Measurements from ENCODE around the gene CDH16.
A peak's percentile ranks its signal among the peaks of the same experiment; 100 is the strongest.
"Not testable (repeated sequence)": the region's sequence is repeated elsewhere in the genome, so short reads cannot be mapped to it uniquely, and the experiment has no call there.

Gene CDH16

DNA sequence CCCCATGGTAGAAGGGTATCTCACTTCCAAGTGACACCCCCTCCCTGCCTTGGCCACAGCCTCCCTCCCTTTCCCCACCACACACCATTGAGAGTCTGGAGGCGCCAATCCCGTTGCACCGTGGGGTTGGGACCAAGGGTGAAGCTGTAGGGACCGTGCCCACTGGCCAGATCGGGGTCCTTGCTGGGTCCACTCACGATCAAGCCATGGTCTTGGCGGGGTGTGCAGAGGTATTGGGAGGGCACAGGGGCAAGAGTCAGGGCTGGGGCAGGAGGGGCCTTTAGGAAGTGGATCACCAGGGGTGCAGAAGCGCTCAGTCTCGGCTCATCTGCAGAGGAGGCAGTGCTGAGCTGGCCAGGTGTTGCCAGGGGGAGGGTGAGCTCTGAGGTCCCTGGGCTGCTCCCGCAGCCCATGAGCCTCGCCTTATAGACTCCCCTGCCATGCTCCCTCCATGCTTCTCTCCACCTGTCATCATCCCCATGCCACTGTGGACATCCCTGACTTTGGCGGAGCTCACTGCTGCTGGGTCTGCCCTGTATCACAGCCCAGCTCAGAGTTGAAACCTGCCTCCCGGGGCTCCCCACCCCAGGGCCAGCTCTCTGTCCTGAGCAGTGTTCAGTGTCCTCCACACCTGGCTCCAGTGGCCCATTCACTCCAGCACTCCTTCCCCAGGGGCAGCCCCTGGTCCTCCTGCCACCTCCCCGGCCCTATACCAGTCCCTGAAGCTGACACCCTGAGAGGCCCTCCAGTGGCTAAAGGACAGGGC lies 8.3 kb downstream of the CDH16 start:
- DNase-seq: no peak

DNA sequence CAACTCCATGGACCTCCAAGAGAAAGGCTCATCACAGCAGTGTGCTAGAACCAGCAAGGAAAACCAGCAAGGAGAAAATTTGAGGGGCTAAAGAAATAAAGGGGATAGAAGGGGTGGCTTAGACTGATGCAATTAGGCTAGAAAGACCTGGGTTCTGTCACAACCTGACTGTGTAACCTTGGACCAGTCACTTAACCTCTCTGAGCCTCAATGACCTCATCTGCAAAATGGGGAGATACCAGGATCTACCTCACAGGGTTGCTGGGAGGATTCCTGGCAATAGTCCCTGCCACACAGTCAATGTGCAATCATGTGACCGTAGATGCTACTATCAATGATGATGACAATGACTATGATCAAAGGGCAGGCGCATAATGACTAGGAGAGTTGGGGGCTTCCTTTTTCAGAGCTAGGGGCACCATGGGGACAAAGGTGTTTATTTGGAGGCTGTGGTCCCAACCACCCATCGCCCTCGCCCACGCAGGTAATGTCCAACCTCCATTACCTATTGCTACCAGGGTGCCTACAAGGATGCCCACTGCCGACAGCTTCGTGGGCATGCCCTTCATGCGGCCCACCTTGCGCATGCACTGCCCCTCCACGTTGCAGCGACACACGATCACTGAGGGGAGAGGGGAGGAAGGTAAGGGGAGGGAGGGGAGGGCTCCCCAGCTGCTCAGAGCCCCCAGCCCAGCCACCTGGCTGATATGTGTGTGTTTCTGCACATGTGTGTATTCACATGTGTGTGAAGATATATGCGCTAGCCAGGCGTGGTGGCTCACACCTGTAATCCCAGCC lies 9.7 kb downstream of the CDH16 start:
- DNase-seq: no peak

DNA sequence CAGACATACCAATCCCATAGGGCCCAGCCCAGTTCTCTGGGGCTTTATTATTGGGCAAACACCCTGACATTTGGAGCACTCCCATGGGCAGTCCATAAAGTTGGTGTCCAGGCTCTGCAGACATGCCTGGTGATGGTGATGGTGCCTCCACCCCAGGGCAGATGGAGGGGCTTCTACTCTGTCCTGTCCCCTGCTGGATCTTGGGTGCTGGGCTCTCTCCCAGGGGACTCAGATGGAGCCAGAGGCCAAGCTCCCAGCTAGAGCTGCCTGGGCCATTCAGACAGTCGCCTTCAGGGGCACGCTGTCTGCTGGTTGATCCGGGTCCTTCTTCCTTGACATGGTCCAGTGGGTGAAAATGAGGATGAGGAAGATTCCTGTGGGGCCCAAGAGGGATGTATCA lies 10.6 kb downstream of the CDH16 start:
- DNase-seq: no peak

GRCh38 chr16:66906916-66907836 lies 11.5 kb downstream of the CDH16 start:
- no peak for DNase-seq

GRCh38 chr16:66905633-66906539 lies 12.8 kb downstream of the CDH16 start:
- peak; percentile 17 for DNase-seq

GRCh38 chr16:66904846-66905632 lies 13.6 kb downstream of the CDH16 start:
- no peak for DNase-seq

- DNase-seq: no peak
Measured at GRCh38 chr16:66904428-66904845, 14.2 kb downstream of the CDH16 start.

GRCh38 chr16:66903544-66904427 lies 14.9 kb downstream of the CDH16 start:
- DNase-seq: no peak

DNA sequence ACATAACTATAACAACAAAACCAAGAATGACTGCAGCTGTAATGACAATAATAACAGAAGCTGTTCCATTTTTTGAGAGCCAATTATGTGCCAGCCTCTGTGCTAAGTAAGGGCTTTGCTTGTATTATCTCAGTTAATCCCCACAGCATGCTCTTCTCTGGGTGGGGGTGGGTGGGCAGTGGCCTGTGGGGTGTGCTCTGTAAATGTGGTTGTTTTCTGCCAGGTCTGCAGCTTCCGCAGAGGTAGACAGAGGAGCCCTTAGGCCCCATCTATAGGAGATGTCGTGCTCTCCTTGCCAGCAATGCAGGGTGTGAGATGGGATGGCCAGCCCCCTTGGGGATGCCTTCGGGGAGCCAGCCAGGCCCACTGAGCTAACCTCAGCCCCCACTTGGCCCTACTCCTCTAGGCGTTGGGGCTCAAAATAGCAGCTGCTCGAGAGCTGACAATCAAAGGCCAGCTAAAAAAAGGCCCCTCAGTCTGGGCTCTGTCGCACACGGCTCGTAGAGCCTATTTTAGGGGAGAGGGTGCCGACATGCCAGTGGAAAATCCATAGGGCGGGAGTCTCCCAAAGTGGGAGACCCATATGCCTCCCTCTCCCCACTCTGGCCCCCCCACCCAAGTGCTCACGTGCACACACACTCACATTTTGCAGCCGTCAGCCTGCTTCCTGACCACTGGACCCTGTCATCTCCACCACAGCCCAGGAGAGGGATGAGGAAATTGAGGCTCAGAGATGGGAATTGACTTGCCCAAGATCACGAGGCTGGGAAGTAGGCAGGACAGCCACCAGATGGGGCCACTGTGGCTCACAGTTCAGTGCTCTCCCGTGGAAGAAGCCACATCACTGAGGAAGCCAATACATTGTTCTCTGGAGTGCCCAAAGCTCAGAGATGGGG lies 15.8 kb downstream of the CDH16 start:
- no peak for DNase-seq

DNA sequence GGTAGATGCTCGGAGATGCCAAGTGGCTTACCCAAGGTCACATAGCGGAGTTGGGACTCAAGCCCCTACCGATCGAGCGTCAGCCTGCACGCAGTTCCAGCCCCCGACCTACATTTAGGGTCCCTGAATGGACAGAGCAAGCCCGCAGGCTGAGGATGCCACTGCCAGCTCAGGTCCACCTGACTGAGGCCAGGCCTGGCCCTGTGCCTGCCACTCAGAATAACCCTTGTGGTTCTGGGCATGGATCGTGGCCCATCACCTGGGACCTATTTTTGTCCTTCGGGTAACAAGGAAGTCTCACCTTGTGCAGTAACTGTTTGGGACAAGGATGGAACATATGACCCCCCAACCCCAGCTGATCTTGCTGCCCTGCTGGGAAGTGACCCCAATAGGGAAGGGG lies 17.1 kb downstream of the CDH16 start:
- no peak for DNase-seq

DNA sequence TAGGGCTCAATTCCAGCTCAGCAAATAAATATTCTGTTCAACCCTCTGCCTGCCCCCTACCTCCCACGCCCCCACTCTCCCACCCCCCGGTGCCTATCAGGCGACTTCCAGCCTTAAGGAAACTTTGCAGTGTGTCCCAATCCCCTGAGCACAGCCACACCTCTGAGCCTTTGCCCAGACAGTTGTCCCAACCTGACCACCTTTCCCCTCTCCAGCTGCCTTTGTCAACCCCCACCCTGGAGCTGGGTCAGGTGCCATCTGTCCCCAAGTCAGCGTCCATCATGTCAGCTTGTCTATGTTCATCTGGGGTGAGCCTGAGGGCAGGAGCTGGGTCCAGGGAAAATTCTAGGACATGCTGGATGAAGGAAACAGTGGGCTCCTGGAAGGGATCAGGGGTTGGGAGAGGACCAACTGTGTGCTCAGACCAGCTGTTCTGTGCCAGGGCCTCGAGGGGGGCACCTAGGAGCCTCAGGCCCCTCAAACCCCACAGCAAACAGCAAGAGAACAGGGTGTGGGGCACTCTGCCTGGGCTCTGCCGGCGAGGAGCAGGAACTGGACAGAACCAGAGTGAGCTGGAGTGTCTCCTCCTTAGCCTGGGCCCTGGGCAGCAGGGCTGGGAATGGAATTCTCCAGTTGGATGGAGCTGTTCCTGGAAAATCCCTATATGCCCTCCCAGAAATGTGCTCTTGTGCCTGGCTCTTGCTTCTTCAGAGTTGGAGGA lies 17.8 kb downstream of the CDH16 start:
- no peak for DNase-seq

- DNase-seq: peak; percentile 72
Measured at GRCh38 chr16:66899945-66900710, 18.6 kb downstream of the CDH16 start.

DNA sequence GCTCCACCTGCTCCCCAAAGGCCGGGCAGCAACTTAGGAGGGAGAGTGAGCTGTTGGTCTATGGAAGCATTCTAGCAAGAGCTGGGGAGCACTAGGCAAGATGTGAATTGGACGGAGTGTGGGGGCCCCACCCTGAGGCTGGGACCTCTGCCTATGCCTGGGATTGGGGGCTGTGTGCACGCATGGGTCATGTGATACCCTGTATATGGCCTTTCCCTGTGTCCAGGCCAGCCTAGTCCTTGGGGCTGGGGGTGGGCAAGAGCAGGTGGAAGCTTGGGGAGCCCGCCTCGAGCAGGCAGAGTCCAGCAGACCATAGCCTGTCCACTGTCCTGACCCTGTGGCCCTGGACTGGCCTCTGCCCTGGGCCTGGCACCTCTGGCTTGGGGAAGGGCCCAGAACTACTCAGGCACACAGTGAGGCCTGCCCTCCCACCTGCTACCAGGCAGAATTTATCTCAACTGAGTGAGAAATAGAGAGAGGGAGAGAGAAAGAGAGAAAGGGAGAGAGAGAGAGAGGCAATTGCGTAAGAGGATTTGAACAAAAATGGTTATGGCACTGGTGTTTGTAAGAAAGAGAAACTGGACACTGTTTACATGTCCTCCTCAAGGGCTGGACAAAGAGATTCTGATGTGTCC lies 19.3 kb downstream of the CDH16 start:
- DNase-seq: no peak

GRCh38 chr16:66898933-66899309 lies 19.8 kb downstream of the CDH16 start:
- no peak for DNase-seq

DNA sequence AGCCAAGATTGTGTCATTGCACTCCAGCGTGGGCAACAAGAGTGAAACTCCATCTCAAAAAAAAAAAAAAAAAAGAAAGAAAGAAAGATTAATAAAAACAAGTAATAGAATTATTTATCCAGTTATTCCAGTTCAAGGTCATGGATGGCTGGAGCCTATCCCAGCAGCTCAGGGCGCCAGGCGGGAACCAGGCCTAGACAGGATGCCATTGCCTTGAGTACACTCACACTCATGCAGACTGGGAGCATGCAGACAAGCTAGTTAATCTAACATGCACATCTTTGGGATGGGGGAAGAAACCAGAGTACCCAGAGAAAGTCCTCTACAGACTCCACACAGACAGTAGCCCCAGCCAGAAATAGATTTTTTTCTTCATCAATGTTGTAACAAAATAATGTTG lies 20.5 kb downstream of the CDH16 start:
- peak; percentile 52 for DNase-seq

DNA sequence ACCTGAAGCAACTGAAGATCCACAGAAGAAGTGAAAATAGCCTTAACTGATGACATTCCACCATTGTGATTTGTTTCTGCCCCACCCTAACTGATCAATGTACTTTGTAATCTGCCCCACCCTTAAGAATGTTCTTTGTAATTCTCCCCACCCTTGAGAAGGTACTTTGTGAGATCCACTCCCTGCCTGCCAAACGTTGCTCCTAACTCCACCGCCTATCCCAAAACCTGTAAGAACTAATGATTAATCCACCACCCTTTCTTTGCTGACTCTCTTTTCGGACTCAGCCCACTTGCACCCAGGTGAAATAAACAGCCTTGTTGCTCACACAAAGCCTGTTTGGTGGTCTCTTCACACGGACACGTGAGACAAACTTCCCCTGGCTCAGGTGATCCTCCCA lies 22.0 kb downstream of the CDH16 start:
- not testable (repeated sequence) for DNase-seq

- no peak for DNase-seq
Measured at GRCh38 chr16:66895999-66896398, 22.7 kb downstream of the CDH16 start.
